ENCODE results near the gene PLCL1.
"Not testable (repeated sequence)": the region's sequence is repeated elsewhere in the genome, so short reads cannot be mapped to it uniquely, and the experiment has no call there.

Gene PLCL1

DNA sequence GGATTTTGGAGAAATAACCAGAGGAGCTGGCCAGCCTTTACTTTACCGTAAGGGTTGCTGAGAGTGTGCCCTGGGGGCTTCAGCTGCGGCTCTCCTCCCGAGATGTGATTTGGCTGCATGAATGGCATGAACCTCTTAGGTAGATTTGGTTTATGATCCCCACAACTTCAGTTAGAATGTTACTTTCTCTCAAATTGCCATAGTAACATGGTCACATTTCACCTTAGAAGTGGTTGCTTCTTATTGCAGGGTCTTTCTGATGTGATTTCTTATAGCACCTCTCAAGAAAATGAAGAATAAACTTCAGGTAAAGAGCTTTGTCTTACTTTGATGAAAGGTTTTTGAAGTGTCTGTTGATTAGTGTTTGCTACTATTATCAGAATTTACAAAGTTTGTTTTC lies 5.6 kb downstream of the PLCL1 start:
- DNase-seq (ENCODE audit: low read depth) = no peak

DNA sequence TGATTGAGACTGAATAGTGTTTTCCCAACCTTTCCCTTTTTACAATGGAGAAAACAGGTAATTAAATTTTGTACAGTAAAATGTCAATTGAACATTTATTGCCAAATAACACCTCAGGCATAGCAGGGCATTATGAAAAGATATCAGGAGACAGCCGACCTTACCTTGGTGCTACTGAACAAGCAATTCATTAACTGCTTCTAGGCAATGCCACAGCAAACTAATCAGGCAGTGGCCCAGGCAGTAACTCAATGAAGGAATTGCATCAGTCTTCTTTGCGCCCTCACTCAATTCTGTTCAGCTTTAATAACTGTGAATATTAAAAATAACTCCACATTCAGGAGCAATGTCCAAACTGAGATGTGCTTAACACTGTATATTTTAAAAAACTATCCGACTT lies 6.1 kb downstream of the PLCL1 start:
- no peak for DNase-seq (ENCODE audit: low read depth)

DNA sequence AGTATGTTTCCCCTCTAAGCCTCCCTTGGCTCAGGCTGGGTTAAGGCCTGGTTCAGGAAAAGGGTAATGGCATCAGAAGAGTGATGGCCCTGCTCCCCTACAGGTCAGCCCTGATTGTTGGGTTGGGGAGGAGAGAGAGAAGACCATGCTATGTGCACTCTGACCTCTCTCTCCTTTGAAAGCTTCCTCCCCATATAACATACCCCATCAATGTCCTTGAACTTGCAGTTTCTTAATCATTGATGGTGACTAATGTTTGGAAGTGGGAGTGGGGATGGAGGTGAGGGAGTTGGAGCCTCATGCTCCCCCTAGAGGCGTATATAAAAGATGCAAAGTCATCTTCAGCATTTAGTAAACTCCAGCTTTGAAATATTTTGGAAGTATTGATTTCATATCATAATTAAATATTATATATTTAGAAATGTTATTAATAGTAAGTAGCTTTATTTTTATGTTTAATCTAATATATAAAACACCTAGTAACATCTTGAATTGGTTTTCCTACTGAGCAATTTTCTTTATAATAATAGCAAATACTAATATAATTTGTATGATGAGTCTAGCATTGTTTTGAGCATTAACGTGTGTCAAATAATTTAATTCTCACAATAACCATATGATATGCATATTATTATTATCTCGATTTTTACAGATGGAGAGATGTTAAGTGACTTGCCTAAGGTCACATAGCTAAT lies 8.8 kb downstream of the PLCL1 start:
- DNase-seq (ENCODE audit: low read depth) = peak; percentile 61

DNA sequence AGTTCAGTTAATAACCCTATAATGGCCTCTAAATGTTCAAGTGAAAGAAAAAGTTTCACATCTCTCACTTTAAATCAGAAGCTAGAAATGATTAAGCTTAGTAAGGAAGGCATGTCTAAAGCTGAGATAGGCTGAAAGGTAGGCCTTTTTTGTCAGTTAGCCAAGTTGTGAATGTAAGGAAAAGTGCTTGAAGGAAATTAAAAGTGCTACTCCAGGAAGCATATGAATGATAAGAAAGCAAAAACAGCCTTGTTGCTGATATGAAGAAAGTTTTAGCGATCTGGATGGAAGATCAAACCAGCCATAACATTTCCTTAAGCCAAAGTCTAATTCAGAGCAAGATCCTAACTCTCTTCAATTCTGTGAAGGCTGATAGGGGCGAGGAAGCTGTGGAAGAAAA lies 10.1 kb downstream of the PLCL1 start:
- DNase-seq (ENCODE audit: low read depth) = no peak

DNA sequence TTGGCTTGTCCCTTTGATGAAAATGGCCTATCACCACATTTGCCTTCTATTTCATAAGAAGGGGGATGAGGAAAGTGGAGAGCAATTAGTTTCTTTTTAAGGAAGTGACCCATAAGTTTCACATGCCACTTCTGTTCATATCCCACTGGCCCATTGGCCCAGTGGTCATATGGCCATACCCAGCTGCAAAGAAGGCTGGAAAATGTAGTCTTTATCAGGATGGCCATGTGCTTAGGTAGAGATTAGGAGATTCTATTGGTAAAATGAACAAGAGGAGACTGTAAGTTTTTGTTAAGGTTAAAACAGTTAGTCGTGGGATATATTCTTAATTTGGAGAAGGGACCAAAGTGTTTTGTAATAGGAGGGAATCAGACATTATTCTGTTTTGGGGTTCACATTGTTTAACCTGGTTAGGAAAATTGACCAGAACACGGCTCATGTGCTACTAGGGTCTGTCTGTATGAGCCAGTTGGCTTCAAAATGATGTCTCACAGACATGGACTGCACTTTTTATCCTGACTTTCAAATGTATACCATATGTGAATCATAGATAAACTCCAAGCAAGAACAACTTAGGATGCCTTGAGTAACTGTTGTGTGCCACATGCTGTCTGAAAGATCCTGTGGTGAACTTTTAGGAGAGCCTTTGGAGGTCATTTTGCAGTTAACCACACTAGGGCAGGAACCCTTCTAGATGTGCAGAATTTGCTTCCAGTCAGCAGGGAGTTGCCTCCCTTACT lies 17.3 kb downstream of the PLCL1 start:
- DNase-seq (ENCODE audit: low read depth) = peak; percentile 2

DNA sequence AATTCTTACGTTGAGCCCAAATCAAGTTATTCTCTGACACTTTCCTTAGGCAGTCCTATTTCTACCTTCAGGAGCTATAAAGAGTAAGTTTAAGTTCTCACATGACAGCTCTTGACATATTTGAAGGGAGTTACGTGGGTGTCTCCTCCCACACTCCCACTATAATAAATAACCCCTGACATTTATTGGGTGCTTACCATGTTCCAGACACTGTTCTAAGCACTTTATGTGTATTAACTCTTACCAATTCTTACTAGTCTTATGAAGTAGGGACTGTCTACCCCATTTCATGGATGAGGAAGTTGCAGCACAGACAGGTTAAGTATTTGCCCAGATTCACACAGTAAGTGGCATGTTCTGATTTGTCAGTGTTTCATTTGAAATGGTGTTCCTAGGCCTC lies 17.9 kb downstream of the PLCL1 start:
- DNase-seq (ENCODE audit: low read depth) = peak; percentile 12

DNA sequence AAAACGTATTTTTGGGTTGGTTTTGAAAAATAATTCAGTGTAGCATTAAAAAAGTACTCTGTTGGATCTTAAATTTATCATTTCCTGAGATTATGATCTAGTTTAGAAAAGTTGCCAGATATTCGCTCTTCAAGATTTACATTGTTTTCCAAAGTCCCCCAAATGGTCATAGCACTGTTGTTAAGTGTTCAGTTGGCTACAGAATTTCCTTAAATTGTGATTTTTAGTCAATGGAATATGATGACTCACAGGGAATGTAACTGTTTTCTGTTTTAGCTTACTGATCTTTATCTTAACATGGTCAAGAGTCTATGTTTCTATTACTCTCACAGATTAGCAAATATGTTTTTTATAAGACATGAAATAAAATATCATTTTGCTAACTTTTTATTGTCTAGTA lies 23.2 kb downstream of the PLCL1 start:
- no peak for DNase-seq (ENCODE audit: low read depth)

DNA sequence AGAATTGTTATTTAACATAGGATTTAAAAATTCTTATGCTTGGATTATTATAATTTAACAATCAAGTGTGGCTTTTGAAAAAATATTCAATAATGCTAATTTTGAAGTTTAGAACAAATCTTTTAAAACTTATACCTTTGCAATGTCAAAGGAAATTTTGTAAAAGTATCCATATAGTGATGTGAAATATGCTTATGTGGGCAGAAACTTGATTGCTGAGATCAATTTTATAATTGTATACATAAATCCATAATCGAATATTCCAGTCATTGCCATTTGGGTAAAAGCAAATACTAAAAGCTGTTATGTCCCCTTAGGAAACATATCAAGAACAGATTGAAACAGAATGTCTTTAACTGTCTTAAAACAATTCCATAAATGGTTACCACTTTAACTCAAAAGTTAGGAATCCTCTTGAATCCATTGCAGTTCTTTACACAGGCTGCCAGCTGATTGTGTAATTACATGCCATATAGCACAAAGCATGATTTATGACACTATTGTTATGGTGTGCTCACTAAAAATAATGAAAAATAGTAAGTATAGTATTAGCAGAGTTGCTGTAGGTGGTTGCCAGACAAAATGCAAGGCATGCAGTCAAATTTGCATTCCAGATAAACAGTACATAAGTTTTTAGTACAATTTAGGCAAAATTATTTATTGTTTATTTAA lies 24.2 kb downstream of the PLCL1 start:
- DNase-seq (ENCODE audit: low read depth) = peak; percentile 45

DNA sequence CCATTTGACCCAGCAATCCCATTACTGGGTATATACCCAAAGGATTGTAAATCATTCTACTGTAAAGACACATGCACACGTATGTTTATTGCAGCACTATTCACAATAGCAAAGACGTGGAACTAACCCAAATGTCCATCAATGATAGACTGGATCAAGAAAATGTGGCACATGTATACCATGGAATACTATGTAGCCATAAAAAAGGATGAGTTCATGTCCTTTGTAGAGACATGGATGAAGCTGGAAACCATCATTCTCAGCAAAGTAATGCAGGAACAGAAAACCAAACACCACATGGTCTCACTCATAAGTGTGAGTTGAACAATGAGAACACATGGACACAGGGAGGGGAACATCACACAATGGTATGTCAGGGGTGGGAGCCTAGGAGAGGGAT lies 30.4 kb downstream of the PLCL1 start:
- not testable (repeated sequence) for DNase-seq (ENCODE audit: low read depth)

DNA sequence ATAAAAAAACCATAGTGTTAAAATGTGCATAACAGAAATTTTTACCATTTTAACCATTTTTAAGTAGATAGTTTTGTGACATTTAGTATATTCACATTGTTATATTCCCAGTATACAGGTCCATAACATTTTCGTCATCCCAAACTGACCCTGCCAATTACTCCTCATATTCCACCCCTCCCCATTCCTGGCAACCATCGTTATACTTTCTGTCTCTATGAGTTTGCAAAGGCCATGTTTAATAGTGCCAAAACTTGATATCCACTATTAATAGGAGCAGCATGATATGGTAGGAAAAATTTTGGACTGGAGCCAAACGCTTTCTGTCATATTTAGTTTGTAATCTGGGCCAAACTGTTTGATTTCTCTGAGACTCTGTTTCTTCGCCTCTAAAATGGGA lies 30.9 kb downstream of the PLCL1 start:
- no peak for DNase-seq (ENCODE audit: low read depth)

DNA sequence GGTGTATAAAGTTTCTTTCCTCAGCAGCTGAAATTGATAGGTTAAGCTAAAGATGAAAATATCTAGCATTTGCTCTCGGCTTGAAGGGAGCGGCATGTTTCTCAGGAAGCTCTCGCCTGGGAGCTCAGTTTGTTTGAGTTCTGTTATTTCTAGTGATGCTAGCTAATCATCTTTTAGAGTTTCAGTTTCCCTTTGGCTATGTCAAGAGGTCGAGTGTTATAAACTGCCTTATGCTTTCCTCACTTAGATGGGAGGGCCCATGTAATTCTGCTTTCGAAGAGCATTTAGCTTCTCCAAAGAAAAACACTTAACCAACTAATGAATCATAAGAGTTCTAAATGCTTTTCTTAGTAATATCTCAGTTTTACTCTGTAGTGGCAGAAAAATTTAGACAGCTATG lies 33.6 kb downstream of the PLCL1 start:
- peak; percentile 76 for DNase-seq (ENCODE audit: low read depth)

DNA sequence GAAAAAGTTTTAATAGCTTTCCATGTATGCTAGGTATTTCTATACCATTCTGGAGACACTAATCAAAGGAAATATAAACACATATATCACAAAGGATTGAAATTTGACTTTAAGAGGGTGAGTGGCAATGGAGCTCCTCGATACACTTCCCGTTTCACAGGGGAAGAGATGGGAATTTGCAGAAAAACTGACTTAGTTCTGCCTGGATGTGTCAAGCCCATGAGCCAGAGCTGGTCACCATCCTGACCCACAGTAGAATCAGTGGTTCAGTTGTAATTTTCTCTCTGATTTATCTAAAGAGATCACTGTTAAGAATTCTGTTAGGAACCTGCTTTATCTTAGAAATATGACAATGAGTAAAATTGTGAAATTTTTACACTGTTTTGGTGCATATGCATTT lies 34.2 kb downstream of the PLCL1 start:
- no peak for DNase-seq (ENCODE audit: low read depth)

DNA sequence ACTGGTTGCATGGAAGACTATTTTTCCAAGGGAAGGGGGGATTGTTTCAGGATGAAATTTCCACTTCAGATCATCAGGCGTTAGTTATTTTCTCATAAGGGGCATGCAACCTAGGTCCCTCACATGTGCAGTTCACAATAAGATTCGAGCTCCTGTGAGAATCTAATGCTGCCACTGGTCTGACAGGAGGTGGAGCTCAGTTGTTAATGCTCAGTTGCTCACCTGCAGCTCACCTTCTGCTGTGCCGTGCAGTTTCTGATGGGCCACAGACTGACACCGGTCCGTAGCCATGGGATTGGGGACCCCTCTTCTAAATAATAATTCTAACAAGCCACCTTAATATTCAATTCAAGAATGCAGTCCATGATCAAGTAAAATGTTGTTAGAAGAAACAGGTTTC lies 34.9 kb downstream of the PLCL1 start:
- DNase-seq (ENCODE audit: low read depth) = no peak

DNA sequence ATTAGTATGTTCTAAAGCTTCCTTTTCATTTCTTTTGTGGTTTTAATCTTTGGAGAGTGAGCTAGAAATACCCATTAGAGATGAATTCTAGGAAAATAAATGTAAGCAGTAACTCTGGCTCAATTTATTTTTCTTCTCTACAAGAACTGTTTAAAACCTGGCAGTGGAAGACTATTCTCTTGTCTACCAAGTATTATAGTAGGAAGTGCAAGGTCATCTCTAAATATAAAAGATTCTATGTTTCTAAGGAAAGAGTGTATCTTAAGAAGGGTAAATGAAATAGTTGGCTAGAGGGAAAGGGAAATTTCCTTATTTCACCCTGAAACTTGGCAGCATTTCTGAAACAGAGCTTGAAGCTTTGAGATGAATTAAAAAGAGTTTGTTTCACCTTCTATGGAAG lies 35.5 kb downstream of the PLCL1 start:
- DNase-seq (ENCODE audit: low read depth) = no peak

DNA sequence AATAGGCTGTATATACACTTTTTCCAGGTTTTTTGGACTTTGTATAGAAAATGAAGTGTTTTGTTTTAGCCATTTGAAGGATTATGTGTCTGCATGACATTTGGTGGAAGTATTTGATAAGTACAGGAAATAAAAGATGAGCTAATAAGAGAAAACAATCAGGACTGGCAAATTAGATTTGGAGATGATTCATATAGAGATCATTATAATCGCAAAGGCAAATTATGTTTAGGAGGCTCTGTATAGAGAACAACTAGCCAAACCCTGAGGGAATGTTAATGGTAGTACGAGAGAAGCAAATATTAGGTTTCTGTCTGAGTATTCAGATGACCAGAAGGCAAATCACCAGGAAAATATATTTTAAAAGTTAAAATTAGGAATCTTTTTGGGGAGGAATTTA lies 41.7 kb downstream of the PLCL1 start:
- no peak for DNase-seq (ENCODE audit: low read depth)

DNA sequence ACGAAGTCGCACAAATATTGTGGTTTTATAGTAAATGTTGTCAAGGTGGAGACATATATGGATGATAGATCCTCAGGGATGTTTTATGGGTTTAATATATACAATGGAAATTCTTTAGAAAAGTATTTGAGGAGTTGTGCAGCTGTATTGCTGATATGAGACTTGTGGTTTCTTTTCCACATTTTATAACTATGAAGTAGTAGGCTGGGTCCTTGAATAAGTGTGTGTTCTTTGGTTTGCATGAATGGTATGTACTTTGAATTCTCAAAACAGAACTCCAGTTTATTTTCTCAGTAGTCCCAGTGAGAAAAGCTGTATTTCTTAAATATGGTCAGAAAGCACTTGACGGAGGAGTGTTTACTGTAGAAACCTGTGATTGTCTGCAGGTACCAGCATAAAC lies 42.4 kb downstream of the PLCL1 start:
- peak; percentile 83 for DNase-seq (ENCODE audit: low read depth)

DNA sequence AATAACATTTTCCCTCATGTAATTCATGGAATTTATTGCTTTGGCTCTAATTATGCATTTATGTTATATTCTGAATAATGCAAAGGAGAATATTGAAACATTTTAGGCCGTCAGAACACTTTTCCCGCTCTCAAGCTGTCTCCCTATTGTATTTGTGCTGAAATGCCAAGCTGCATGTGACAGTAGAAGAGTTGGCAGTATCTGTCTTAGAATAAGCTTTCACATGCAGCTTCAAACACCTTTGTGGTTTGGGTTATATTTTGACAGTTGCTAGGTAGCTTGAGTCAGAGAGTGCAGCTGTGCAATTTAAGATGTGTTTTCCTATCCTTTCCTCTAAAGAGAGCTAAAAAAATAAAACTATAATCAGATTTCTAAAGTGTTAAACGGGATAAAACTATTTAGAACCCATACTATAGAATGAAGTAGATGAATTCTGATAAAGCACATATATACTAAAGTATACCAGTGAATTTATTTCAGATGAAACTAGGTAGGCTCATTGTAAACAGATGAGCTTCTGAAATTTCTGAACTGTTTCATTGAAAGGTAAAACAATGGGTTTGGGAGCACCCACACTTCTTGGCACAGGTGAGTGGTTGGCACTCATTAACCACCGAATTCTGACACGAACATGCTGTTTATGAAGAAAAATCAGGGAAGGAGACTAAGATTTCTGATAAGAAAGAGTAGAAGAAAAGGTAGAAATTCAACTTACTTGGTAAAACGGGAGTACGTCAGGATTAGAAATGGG lies 43.4 kb downstream of the PLCL1 start:
- DNase-seq (ENCODE audit: low read depth) = no peak

DNA sequence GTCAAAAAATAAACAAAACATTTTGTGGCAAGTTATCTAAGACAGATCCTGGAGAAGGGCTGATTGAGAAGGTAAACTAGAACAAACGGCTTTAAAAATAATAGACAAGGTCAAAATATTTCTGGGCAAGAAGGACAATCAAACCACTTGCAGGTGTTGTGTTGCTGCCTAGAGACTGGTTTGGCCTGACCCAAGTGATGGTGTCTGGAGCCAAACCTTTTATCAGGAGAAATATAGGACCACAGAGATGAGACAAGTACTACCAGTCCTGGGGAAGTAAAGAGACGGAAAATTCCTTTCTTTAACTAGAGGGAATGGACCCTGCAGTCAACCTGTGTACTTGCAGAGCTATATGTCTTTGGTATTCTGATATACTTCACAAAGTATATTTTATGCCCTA lies 44.2 kb downstream of the PLCL1 start:
- no peak for DNase-seq (ENCODE audit: low read depth)

DNA sequence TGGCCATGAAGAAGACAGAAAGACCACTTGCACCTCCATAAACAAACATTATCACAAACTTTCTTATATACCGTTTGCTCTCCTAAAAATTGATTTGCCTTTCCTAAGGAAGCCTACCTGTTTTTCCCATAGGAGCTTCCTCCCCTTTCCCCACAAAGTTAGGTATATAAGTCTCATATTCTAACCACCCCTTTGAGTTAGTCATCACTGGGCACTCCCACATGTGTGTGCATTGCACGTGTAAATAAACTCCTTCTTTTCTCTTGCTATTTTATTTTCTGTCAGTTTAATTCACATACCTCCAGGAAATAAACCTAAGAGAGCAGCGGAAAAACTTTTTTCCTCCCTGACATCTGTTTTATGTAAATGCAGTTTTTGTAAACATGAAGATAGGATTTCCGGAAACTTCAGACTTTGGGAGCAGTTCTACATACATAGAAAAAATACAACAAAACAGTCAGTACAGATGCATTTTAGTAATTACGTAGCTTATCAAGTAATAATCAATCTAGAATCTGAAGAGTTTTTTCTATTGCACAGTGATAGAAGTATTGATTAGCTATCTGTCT lies 46.6 kb downstream of the PLCL1 start:
- peak; percentile 23 for DNase-seq (ENCODE audit: low read depth)

DNA sequence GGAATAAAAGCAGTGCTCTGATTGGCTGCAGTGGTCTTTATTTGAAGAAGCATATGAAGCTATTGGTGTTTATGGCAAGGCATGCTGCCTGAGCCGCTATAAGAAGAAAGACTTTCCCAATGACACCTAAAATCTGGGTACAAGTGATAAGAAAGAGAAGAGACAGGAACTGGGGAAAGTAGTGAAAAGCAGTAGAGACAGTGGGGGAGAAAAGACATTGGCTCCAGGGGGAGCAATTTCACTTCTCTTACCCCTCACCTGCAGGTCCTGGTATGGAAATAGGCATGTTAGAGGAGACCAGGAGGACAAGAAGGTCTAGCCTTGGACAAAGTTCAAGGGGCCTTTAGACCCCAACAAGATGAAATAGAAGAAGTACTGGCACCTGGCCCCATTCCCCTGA lies 47.1 kb downstream of the PLCL1 start:
- DNase-seq (ENCODE audit: low read depth) = no peak

DNA sequence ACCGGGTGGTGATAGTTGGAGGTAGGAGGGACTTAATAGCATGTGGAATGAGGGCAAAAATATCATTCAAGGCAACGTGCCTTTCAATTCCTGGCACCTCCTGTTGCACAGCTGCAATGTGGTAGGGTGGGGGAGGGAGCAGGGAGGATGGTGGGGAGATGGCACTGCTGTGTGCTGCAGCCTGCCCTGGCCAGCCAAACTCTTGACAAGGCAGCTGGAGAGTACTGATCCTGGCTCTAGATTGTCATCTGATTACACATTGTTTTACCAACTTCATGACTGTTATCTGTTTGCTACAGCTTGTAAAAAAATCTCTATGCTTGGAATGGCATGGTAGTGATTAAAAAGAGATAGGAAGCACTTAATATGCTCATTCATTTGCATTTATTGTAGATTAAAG lies 47.7 kb downstream of the PLCL1 start:
- peak; percentile 9 for DNase-seq (ENCODE audit: low read depth)

DNA sequence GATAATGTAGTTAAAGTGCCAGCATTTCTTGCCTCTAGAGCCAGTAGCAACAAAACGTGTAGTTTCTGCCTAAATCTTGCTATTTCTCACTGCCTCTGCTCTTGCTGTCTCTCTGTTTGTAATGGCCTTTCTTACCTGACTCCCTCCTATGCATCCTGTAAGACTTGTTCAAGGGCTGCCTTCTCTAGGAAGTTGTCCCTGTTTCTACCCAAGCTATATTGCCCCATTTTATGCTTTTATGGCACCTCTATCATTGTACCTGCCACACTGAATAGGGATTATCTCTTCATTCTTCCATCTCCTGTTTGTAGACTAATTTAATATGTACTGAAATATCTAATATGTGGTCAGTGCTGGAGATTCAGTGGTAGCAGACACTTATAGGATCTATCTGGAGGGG lies 49.2 kb downstream of the PLCL1 start:
- DNase-seq (ENCODE audit: low read depth) = no peak

Data from amniotic epithelial cell (primary cell).